Measurements from ENCODE around the gene RCCD1.

The RCCD1 gene

DNA sequence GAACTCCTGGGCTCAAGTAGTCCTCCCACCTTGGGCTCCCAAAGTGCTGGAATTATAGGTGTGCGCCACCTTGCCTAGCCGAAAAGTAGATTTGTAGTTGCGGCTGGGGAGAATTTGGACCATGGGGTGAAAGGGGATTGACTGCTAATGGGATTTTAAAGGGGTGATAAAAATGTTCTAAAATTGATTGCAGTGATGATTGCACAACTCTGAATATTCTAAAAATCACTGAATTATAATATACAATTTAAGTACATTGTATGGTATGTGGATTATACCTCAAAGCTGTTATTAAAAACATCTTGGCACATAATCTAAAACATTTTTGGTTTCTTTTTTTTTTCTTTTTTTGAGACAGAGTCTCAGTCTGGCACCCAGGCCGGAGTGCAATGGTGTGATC is 35.8 kb downstream of the RCCD1 start:
- Histone ChIP-seq H2BK12ac (ENCODE audit: low read length) (no peak overlapping the region), H3K4ac (ENCODE audit: low read depth, low read length) (peak overlapping the region; percentile 99), H3K36me3 (ENCODE audit: control insufficient read depth in 1 of 2, insufficient read depth in 2 of 2, low read length in 2 of 2) (no peaks in the 10 kb centered on the region), H3K79me2 (ENCODE audit: control insufficient read depth, insufficient read depth, low read length, poor library complexity) (peaks cover 29% of the 10 kb centered on the region), H3K18ac (ENCODE audit: low read length) (no peak overlapping the region), H3K4me1 (ENCODE audit: control insufficient read depth in 1 of 2, insufficient read depth in 2 of 2, low read length in 2 of 2) (peaks cover 9 to 14% of the 10 kb centered on the region in 2 experiments), H4K12ac (ENCODE audit: low read depth, low read length) (no peak overlapping the region), H2AK5ac (ENCODE audit: low read length) (no peak overlapping the region), H3K4me3 (ENCODE audit: low read depth, low read length) (no peak overlapping the region), H3K4me2 (ENCODE audit: low read length) (no peak overlapping the region), H3K14ac (ENCODE audit: low read length) (no peak overlapping the region), H3K9me3 (ENCODE audit: insufficient read depth, low read depth, low read length) (no peaks in the 10 kb centered on the region), H2BK120ac (ENCODE audit: insufficient read depth, low read length, poor library complexity) (no peak overlapping the region), H4K91ac (ENCODE audit: low read depth, low read length) (no peak overlapping the region), H2AFZ (ENCODE audit: insufficient read depth, low read length, poor library complexity) (no peak overlapping the region), H3K79me1 (ENCODE audit: low read length) (peaks cover 8% of the 10 kb centered on the region), H3K9ac (ENCODE audit: low read length) (no peak overlapping the region), H2BK5ac (ENCODE audit: low read depth, low read length, poor library complexity) (no peak overlapping the region), H3K27ac (ENCODE audit: low read depth, low read length) (no peak overlapping the region), H4K8ac (ENCODE audit: low read depth, low read length) (no peak overlapping the region), H3K23ac (ENCODE audit: low read length) (no peak overlapping the region), H3K27me3 (ENCODE audit: insufficient read depth, low read length) (no peaks in the 10 kb centered on the region)
- no CpG with 5 or more reads among the region's 4 CpGs for WGBS (ENCODE audit: extremely low coverage, insufficient coverage, insufficient read length)
- no peak for DNase-seq

DNA sequence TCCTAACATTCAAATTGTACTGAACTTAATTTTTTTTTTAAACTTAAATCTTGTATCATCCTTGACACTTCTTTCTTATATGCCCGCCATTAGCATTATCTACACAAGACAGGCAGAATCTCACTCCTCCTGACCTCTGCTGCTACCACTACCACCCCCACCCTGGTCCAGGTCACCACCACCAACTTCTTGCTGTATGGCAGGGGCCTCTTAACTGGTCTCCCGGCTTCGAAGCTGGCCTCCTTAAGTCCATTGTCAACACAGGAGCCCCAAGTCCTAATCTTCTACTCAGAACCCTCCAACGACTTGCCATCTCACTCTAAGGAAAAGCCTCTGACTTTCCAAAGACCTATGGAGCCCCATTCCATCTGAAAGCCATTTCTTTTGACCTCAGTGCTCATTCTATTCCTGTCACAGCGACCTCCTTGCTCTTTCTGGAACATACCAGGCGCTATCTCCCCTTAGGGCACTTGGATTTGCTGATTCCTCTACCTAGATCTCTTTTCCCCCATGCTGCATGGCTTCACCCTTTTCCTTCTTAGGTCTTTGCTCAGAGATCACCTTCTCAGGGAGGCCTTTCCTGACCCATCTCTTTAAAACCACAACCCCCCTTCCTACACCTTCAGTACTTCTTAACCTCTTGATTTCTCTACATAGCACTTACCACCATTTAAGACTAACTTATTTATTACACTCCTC is 37.1 kb downstream of the RCCD1 start:
- no CpG with 5 or more reads among the region's 6 CpGs for WGBS (ENCODE audit: extremely low coverage, insufficient coverage, insufficient read length)
- H3K9ac ChIP-seq (ENCODE audit: low read length) = no peak overlapping the region
- H4K12ac ChIP-seq (ENCODE audit: low read depth, low read length) = no peak overlapping the region
- H2AK5ac ChIP-seq (ENCODE audit: low read length) = no peak overlapping the region
- H3K27ac ChIP-seq (ENCODE audit: low read depth, low read length) = peak overlapping the region; percentile 2
- H2BK120ac ChIP-seq (ENCODE audit: insufficient read depth, low read length, poor library complexity) = no peak overlapping the region
- H3K79me1 ChIP-seq (ENCODE audit: low read length) = peaks cover 8% of the 10 kb centered on the region
- DNase-seq = no peak
- no peak overlapping the region for H3K4me3 ChIP-seq (ENCODE audit: low read depth, low read length)
- H2AFZ ChIP-seq (ENCODE audit: insufficient read depth, low read length, poor library complexity) = no peak overlapping the region
- peaks cover 9 to 14% of the 10 kb centered on the region in 2 experiments for H3K4me1 ChIP-seq (ENCODE audit: control insufficient read depth in 1 of 2, insufficient read depth in 2 of 2, low read length in 2 of 2)
- H2BK5ac ChIP-seq (ENCODE audit: low read depth, low read length, poor library complexity) = no peak overlapping the region
- no peak overlapping the region for H4K8ac ChIP-seq (ENCODE audit: low read depth, low read length)
- H3K36me3 ChIP-seq (ENCODE audit: control insufficient read depth in 1 of 2, insufficient read depth in 2 of 2, low read length in 2 of 2) = no peaks in the 10 kb centered on the region
- H3K18ac ChIP-seq (ENCODE audit: low read length) = no peak overlapping the region
- peak overlapping the region; percentile 99 for H3K4ac ChIP-seq (ENCODE audit: low read depth, low read length)
- no peak overlapping the region for H2BK12ac ChIP-seq (ENCODE audit: low read length)
- H3K23ac ChIP-seq (ENCODE audit: low read length) = peak overlapping the region; percentile 69
- H3K4me2 ChIP-seq (ENCODE audit: low read length) = peak overlapping the region; percentile 2
- no peaks in the 10 kb centered on the region for H3K9me3 ChIP-seq (ENCODE audit: insufficient read depth, low read depth, low read length)
- H4K91ac ChIP-seq (ENCODE audit: low read depth, low read length) = no peak overlapping the region
- peaks cover 22% of the 10 kb centered on the region for H3K79me2 ChIP-seq (ENCODE audit: control insufficient read depth, insufficient read depth, low read length, poor library complexity)
- no peaks in the 10 kb centered on the region for H3K27me3 ChIP-seq (ENCODE audit: insufficient read depth, low read length)
- H3K14ac ChIP-seq (ENCODE audit: low read length) = no peak overlapping the region

DNA sequence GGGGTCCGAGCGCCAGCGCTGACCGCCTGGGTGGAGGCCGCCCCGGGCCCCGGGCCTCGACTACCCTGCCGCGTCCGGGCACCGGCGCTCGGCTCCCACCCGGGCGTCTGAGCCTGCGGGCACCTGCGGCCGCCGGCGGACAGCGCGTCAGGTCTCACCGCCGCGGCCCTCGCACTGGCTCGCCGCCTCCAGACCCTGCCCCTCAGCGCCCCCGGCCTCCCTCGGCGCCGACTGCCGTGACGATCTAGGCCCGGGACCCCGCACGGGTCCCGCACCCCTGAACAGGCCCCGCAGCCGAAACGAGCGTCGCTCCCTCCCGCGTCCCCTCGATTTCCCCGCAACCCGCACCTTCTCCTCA is 39.4 kb downstream of the RCCD1 start:
- Histone ChIP-seq H4K12ac (ENCODE audit: low read depth, low read length) (peak overlapping the region; percentile 100), H3K4ac (ENCODE audit: low read depth, low read length) (peak overlapping the region; percentile 100), H3K4me1 (ENCODE audit: control insufficient read depth in 1 of 2, insufficient read depth in 2 of 2, low read length in 2 of 2) (peaks cover 5% of the 10 kb centered on the region in 2 experiments), H2BK120ac (ENCODE audit: insufficient read depth, low read length, poor library complexity) (peak overlapping the region; percentile 100), H3K27me3 (ENCODE audit: insufficient read depth, low read length) (no peaks in the 10 kb centered on the region), H3K36me3 (ENCODE audit: control insufficient read depth in 1 of 2, insufficient read depth in 2 of 2, low read length in 2 of 2) (peaks cover 9% of the 10 kb centered on the region in 2 experiments), H3K79me1 (ENCODE audit: low read length) (peaks cover 8% of the 10 kb centered on the region), H3K79me2 (ENCODE audit: control insufficient read depth, insufficient read depth, low read length, poor library complexity) (peaks cover 19% of the 10 kb centered on the region), H2AK5ac (ENCODE audit: low read length) (peak overlapping the region; percentile 93), H3K23ac (ENCODE audit: low read length) (no peak overlapping the region), H3K18ac (ENCODE audit: low read length) (peak overlapping the region; percentile 100), H3K14ac (ENCODE audit: low read length) (peak overlapping the region; percentile 100), H4K8ac (ENCODE audit: low read depth, low read length) (peak overlapping the region; percentile 99), H3K9ac (ENCODE audit: low read length) (peak overlapping the region; percentile 68), H2BK12ac (ENCODE audit: low read length) (peak overlapping the region; percentile 88), H3K9me3 (ENCODE audit: insufficient read depth, low read depth, low read length) (no peaks in the 10 kb centered on the region), H3K4me2 (ENCODE audit: low read length) (peak overlapping the region; percentile 43), H4K91ac (ENCODE audit: low read depth, low read length) (peak overlapping the region; percentile 100), H3K27ac (ENCODE audit: low read depth, low read length) (peak overlapping the region; percentile 40), H3K4me3 (ENCODE audit: low read depth, low read length) (peak overlapping the region; percentile 92), H2AFZ (ENCODE audit: insufficient read depth, low read length, poor library complexity) (peak overlapping the region; percentile 99), H2BK5ac (ENCODE audit: low read depth, low read length, poor library complexity) (peak overlapping the region; percentile 99)
- WGBS (ENCODE audit: extremely low coverage, insufficient coverage, insufficient read length) = no CpG with 5 or more reads among the region's 50 CpGs
- peak; percentile 25 to 59 for DNase-seq

DNA sequence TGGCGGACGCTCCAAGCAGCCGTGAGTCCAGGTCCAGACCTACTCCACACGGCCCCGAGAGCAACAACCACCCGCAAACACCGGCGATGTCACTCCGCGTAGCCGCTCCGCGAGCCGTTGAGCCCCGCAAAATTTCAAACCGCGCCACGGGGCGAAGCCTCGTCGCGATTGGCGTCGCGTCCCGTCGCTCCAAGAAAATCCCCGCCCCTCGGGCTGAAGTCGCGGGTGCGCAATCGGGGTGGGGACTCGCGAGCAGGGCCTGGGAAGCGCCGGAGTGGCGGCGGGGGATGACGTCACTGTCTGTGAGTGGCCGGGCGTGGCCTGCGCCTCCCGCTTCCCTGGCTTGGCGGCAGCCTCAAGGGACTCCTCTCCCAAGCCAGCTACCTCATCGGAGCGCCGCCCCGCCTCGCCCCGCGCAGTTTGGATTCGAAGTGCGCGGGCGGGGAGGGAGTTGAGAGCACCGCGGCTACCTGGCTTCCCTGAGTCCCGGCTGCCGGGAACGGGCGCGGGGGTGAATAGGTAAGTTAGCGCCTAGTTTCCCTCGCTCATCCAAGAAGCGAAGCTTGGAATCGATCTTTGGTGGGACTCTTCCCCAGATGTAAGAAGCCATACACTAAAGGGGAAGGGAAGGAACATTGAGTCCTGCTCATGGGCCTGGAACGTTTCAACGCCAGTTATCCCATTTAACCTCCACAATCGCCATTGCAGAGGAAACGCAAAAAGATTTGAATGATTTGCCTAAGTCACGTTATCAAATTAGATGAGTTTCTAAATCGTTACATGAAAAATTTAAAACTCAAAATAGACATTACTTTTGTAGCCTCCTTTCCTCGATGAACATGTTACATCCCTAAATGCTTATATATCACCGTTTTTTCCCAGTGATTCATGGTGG is 40.0 kb downstream of the RCCD1 start, which contains the start of gene PRC1:
PRC1 (minus strand) TSS at position 119 of the 895 bp plus-strand sequence; CDS start at position 1, 118 bp downstream.
- Histone ChIP-seq H3K27me3 (ENCODE audit: insufficient read depth, low read length) (no peaks in the 10 kb centered on the region), H3K14ac (ENCODE audit: low read length) (peak within 1 kb of the TSS; percentile 100), H3K4ac (ENCODE audit: low read depth, low read length) (peak within 1 kb of the TSS; percentile 100), H2AFZ (ENCODE audit: insufficient read depth, low read length, poor library complexity) (peak within 1 kb of the TSS; percentile 99), H3K4me2 (ENCODE audit: low read length) (peak within 1 kb of the TSS; percentile 90), H2AK5ac (ENCODE audit: low read length) (peak within 1 kb of the TSS; percentile 93), H3K79me1 (ENCODE audit: low read length) (peaks cover 8% of the 10 kb centered on the region), H3K23ac (ENCODE audit: low read length) (no peak within 1 kb of the TSS), H2BK120ac (ENCODE audit: insufficient read depth, low read length, poor library complexity) (peak within 1 kb of the TSS; percentile 100), H3K18ac (ENCODE audit: low read length) (peak within 1 kb of the TSS; percentile 100), H3K4me1 (ENCODE audit: control insufficient read depth in 1 of 2, insufficient read depth in 2 of 2, low read length in 2 of 2) (peaks cover 5% of the 10 kb centered on the region in 2 experiments), H4K8ac (ENCODE audit: low read depth, low read length) (peak within 1 kb of the TSS; percentile 99), H3K9me3 (ENCODE audit: insufficient read depth, low read depth, low read length) (no peaks in the 10 kb centered on the region), H2BK5ac (ENCODE audit: low read depth, low read length, poor library complexity) (peak within 1 kb of the TSS; percentile 99), H4K91ac (ENCODE audit: low read depth, low read length) (peak within 1 kb of the TSS; percentile 100), H3K27ac (ENCODE audit: low read depth, low read length) (peak within 1 kb of the TSS; percentile 68), H3K4me3 (ENCODE audit: low read depth, low read length) (peak within 1 kb of the TSS; percentile 92), H2BK12ac (ENCODE audit: low read length) (peak within 1 kb of the TSS; percentile 88), H3K9ac (ENCODE audit: low read length) (peak within 1 kb of the TSS; percentile 96), H3K79me2 (ENCODE audit: control insufficient read depth, insufficient read depth, low read length, poor library complexity) (peaks cover 19% of the 10 kb centered on the region), H3K36me3 (ENCODE audit: control insufficient read depth in 1 of 2, insufficient read depth in 2 of 2, low read length in 2 of 2) (peaks cover 14% of the 10 kb centered on the region in 2 experiments), H4K12ac (ENCODE audit: low read depth, low read length) (peak within 1 kb of the TSS; percentile 100)
- WGBS (ENCODE audit: extremely low coverage, insufficient coverage, insufficient read length) = no CpG with 5 or more reads among the region's 75 CpGs
- DNase-seq = peak; percentile 99 to 100

Measured in trophoblast cell (in vitro differentiated cells and primary cell).